SK-N-SH (cell line): ENCODE results near the gene PSTPIP2. TPM values are rescaled to one million over a fixed set of nuclear protein-coding genes. Genes with fewer than 3 reads are reported as not detected.

Experiments
- CTCF ChIA-PET: fragments of 300-600, 350-600 bp; formaldehyde crosslinking; extraction: SDS; loops from one replicate; lab custom pipeline; 2021; lab: Yijun Ruan, JAX
- POLR2A ChIA-PET: fragments of 350-600 bp; sonication (Branson Sonifier 250); formaldehyde crosslinking; extraction: SDS; loops from one replicate; lab custom pipeline; 2020; ENCODE audit warnings: antibody characterized with exemption, inconsistent platforms; lab: Yijun Ruan, JAX
- DNase-seq: peaks from one replicate; pipeline ENCODE4 v3.0.0; 2012
- H2AFZ ChIP-seq: fragments of 200-600 bp; sonication (generic); 2 replicates; pipeline ENCODE4 v1.8.1; 2016; ENCODE audit warnings: antibody characterized with exemption, mild to moderate bottlenecking, low read depth
- H3F3A ChIP-seq: fragments of 200-600 bp; sonication (generic); replicated peaks from 2 replicates; pipeline ENCODE3; 2016; ENCODE audit warnings: antibody characterized with exemption, mild to moderate bottlenecking; ENCODE audit not compliant: insufficient read depth
- H3K27ac ChIP-seq, 2 experiments: fragments of 200-500 bp in 1 of 2; fragments of 200-600 bp in 1 of 2; sonication (Bioruptor generic) in 1 of 2; sonication (generic), shearing (Covaris generic) in 1 of 2; 2 replicates each; pipeline versions ENCODE4 v1.5.1 to v1.6.1; 2014 to 2016; ENCODE audit warnings: low read depth in 2 of 2, inconsistent platforms in 1 of 2, low read length in 1 of 2, mild to moderate bottlenecking in 1 of 2, mixed read lengths in 1 of 2
- H3K27me3 ChIP-seq: fragments of 200-600 bp; sonication (generic), shearing (Covaris generic); 2 replicates; pipeline ENCODE4 v1.6.1; 2016; ENCODE audit warnings: mixed run types; ENCODE audit not compliant: insufficient read depth
- H3K36me3 ChIP-seq, 2 experiments: fragments of 200-500 bp in 1 of 2; fragments of 200-600 bp in 1 of 2; sonication (Bioruptor generic) in 1 of 2; sonication (generic) in 1 of 2; replicated peaks in 1 of 2; 2 replicates each; pipeline versions ENCODE3 to v1.5.1; 2014 to 2016; ENCODE audit warnings: low read length in 1 of 2, mild to moderate bottlenecking in 1 of 2; ENCODE audit not compliant: insufficient read depth in 2 of 2, control insufficient read depth in 1 of 2
- H3K4me1 ChIP-seq, 2 experiments: fragments of 200-500 bp in 1 of 2; fragments of 200-600 bp in 1 of 2; sonication (Bioruptor generic) in 1 of 2; sonication (generic), shearing (Covaris generic) in 1 of 2; 2 replicates each; pipeline versions ENCODE4 v1.5.1 to v1.6.1; 2014 to 2016; ENCODE audit warnings: low read depth in 1 of 2, low read length in 1 of 2, mixed run types in 1 of 2; ENCODE audit not compliant: insufficient read depth in 2 of 2, control insufficient read depth in 1 of 2
- H3K4me2 ChIP-seq: fragments of 200-600 bp; sonication (generic), shearing (Covaris generic); 2 replicates; pipeline ENCODE4 v1.6.1; 2017; ENCODE audit warnings: mixed run types
- H3K4me3 ChIP-seq, 2 experiments: fragments of 200-500 bp in 1 of 2; fragments of 200-600 bp in 1 of 2; sonication (Bioruptor generic) in 1 of 2; sonication (generic), shearing (Covaris generic) in 1 of 2; 2 replicates each; pipeline versions ENCODE4 v1.5.1 to v1.8.1; 2014 to 2016; ENCODE audit warnings: low read depth in 2 of 2, inconsistent platforms in 1 of 2, low read length in 1 of 2, mild to moderate bottlenecking in 1 of 2, mixed read lengths in 1 of 2, moderate library complexity in 1 of 2
- H3K79me2 ChIP-seq: fragments of 200-600 bp; sonication (generic); 2 replicates; pipeline ENCODE4 v1.8.1; 2017; ENCODE audit warnings: mild to moderate bottlenecking; ENCODE audit not compliant: insufficient read depth
- H3K9ac ChIP-seq: fragments of 200-600 bp; sonication (generic); 2 replicates; pipeline ENCODE4 v1.6.1; 2017; ENCODE audit warnings: mixed run types
- H3K9me2 ChIP-seq: fragments of 200-600 bp; sonication (generic); 2 replicates; pipeline ENCODE4 v1.6.1; 2017; ENCODE audit warnings: mixed run types
- H3K9me3 ChIP-seq: fragments of 200-600 bp; sonication (generic); 2 replicates; pipeline ENCODE4 v1.6.1; 2017; ENCODE audit warnings: mixed run types, mild to moderate bottlenecking, moderate library complexity
- H4K20me1 ChIP-seq: fragments of 200-600 bp; sonication (generic); 2 replicates; pipeline ENCODE4 v1.6.1; 2017; ENCODE audit warnings: mild to moderate bottlenecking, mixed run types; ENCODE audit not compliant: insufficient read depth
- ELF1 ChIP-seq: IDR thresholded peaks from 2 replicates; pipeline ENCODE4 v1.4.0; 2012
- EP300 ChIP-seq, 2 experiments: IDR thresholded peaks; 2 replicates each; pipeline versions ENCODE4 v1.4.0 to v1.6.1; 2012; ENCODE audit warnings: borderline replicate concordance in 1 of 2, low read depth in 1 of 2, low read length in 1 of 2
- EZH2phosphoT487 ChIP-seq: fragments of 200-600 bp; sonication (generic); IDR thresholded peaks from 2 replicates; pipeline ENCODE4 v1.6.1; 2017; ENCODE audit warnings: low read depth, mixed run types, mild to moderate bottlenecking, antibody characterized with exemption, moderate library complexity, borderline replicate concordance
- FOSL2 ChIP-seq: IDR thresholded peaks from 2 replicates; pipeline ENCODE4 v1.4.0; 2012; ENCODE audit warnings: low read depth, mild to moderate bottlenecking, moderate library complexity, borderline replicate concordance
- FOXM1 ChIP-seq: IDR thresholded peaks from 2 replicates; pipeline ENCODE4 v1.4.0; 2012; ENCODE audit warnings: low read depth, mild to moderate bottlenecking
- GATA2 ChIP-seq: sonication (generic); formaldehyde crosslinking; IDR thresholded peaks from 2 replicates; pipeline ENCODE4 v1.5.0; 2020; ENCODE audit warnings: mild to moderate bottlenecking, missing genetic modification reagents
- JUND ChIP-seq: IDR thresholded peaks from 2 replicates; pipeline ENCODE4 v1.4.0; 2012
- MEF2A ChIP-seq: IDR thresholded peaks from 2 replicates; pipeline ENCODE4 v1.4.0; 2012; ENCODE audit warnings: low read depth, borderline replicate concordance
- NFIC ChIP-seq: IDR thresholded peaks from 2 replicates; pipeline ENCODE4 v1.4.0; 2012; ENCODE audit warnings: borderline replicate concordance
- POLR2AphosphoS5 ChIP-seq: IDR thresholded peaks from 2 replicates; pipeline ENCODE4 v1.6.1; 2012; ENCODE audit warnings: low read depth, low read length
- RAD21 ChIP-seq: IDR thresholded peaks from 2 replicates; pipeline ENCODE4 v1.6.1; 2012; ENCODE audit warnings: mild to moderate bottlenecking, low read length
- RXRA ChIP-seq: IDR thresholded peaks from 2 replicates; pipeline ENCODE4 v1.4.0; 2012; ENCODE audit warnings: low read depth, mild to moderate bottlenecking, borderline replicate concordance
- SIN3A ChIP-seq: IDR thresholded peaks from 2 replicates; pipeline ENCODE4 v1.6.1; 2012; ENCODE audit warnings: low read depth, mild to moderate bottlenecking, low read length, moderate library complexity, borderline replicate concordance
- TEAD4 ChIP-seq: IDR thresholded peaks from 2 replicates; pipeline ENCODE4 v1.4.0; 2012; ENCODE audit warnings: mild to moderate bottlenecking, borderline replicate concordance; ENCODE audit not compliant: insufficient read depth
- WGBS: methylation state at CpG from one replicate; pipeline ENCODE4 v1.1.6; 2017; ENCODE audit warnings: low lambda C conversion rate; 5-methylcytosine and 5-hydroxymethylcytosine counted together
- polyA plus RNA-seq, 3 experiments: library from polyadenylated mRNA; depleted of rRNA; stranded (reverse); fragments of >200 nt; gene quantifications; 2 replicates each; pipeline ENCODE4 v1.2.3, GENCODE V29; 2012
- small RNA-seq, 7 experiments: library from RNA; depleted of rRNA; stranded (forward); fragments of <200 nt; gene quantifications; one replicate each; pipeline ENCODE3, GENCODE V24; 2012
- TF ChIP-seq, protein P1 (sequence below): IDR thresholded peaks from 2 replicates; pipeline ENCODE4 v1.4.0; 2012; ENCODE audit warnings: low read depth, borderline replicate concordance
- TF ChIP-seq, protein P2 (sequence below): IDR thresholded peaks from 2 replicates; pipeline ENCODE4 v1.4.0; 2012; ENCODE audit warnings: low read depth, borderline replicate concordance
- TF ChIP-seq, protein P3 (sequence below): IDR thresholded peaks from 2 replicates; pipeline ENCODE4; 2012
- TF ChIP-seq, protein P4 (sequence below): fragments of 150-350 bp; IDR thresholded peaks from 2 replicates; pipeline ENCODE4 v1.6.1; 2016; ENCODE audit warnings: mild to moderate bottlenecking, low read depth, low read length

Gene PSTPIP2
- polyA plus RNA-seq, 1 of the 3 experiments (the other 2 are of a cell fraction) = 9.5 TPM

DNA sequence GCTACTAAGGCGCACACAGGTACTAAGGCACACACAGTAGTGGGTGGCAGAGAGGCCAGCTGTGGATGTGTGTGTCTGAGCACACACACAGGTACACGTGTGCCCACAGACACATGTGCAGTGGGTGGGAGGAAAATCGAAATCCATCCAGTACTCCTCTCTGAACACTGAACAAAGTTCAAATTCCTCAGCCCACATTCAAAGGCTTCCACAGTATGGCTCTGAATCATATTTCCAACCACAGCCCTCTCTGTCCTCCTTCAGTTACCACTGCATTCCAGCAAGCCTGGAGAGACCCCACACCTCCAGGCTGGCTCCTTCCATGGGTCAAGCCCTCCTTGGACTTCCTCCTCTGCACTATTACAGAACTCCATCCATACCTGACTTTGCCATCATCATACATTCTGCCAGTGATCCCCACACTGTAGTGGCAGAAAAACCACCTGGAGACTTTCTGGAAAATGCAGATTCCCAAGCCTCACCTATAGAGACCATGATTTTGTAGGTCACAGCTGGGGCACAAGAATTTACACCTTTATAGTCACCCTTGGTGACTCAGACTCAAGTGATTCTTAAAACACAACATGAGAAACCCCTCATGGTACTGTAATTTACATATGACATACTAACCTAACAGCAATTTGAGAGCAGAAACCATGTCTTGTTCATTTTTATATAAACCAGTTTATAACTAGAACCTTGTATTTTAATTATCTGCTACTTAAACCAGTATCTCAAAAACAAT is 136.3 kb downstream of the PSTPIP2 start:
- H2AFZ ChIP-seq = no peak overlapping the region
- CTCF ChIA-PET = no interaction called here
- H3K9me2 ChIP-seq = no peaks in the 10 kb centered on the region
- POLR2A ChIA-PET = no interaction called here
- H3K27me3 ChIP-seq = no peaks in the 10 kb centered on the region
- H3K4me3 ChIP-seq = no peak overlapping the region
- H3K27ac ChIP-seq = no peak overlapping the region; a peak in 1 of 4 replicates
- no peak overlapping the region for H3K9ac ChIP-seq
- H3K9me3 ChIP-seq = no peaks in the 10 kb centered on the region
- 94% methylated on average over 2 of the region's 3 CpGs for WGBS
- H3K79me2 ChIP-seq = peaks cover 18% of the 10 kb centered on the region; the same call in 1 of the 2 replicates
- peaks cover 5% of the 10 kb centered on the region for H3F3A ChIP-seq
- H3K4me2 ChIP-seq = no peak overlapping the region
- no peak for DNase-seq
- TF ChIP-seq GATA2 (CRISPR knock-in tag) (no peak), MEF2A (no peak), RXRA (no peak), ELF1 (no peak), FOXM1 (no peak), FOSL2 (no peak), RAD21 (no peak), EP300 (IDR thresholded peaks at IDR 0.05; ENCODE audit: borderline replicate concordance in 1 of 2, low read depth in 1 of 2, low read length in 1 of 2) (no peak), SIN3A (no peak), EZH2phosphoT487 (no peak), TEAD4 (no peak), NFIC (no peak), POLR2AphosphoS5 (no peak), JUND (no peak)
- TF ChIP-seq, protein P1, sequence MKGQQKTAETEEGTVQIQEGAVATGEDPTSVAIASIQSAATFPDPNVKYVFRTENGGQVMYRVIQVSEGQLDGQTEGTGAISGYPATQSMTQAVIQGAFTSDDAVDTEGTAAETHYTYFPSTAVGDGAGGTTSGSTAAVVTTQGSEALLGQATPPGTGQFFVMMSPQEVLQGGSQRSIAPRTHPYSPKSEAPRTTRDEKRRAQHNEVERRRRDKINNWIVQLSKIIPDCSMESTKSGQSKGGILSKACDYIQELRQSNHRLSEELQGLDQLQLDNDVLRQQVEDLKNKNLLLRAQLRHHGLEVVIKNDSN = no peak
- TF ChIP-seq, protein P2, sequence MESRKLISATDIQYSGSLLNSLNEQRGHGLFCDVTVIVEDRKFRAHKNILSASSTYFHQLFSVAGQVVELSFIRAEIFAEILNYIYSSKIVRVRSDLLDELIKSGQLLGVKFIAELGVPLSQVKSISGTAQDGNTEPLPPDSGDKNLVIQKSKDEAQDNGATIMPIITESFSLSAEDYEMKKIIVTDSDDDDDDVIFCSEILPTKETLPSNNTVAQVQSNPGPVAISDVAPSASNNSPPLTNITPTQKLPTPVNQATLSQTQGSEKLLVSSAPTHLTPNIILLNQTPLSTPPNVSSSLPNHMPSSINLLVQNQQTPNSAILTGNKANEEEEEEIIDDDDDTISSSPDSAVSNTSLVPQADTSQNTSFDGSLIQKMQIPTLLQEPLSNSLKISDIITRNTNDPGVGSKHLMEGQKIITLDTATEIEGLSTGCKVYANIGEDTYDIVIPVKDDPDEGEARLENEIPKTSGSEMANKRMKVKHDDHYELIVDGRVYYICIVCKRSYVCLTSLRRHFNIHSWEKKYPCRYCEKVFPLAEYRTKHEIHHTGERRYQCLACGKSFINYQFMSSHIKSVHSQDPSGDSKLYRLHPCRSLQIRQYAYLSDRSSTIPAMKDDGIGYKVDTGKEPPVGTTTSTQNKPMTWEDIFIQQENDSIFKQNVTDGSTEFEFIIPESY = no peak
- TF ChIP-seq, protein P3, sequence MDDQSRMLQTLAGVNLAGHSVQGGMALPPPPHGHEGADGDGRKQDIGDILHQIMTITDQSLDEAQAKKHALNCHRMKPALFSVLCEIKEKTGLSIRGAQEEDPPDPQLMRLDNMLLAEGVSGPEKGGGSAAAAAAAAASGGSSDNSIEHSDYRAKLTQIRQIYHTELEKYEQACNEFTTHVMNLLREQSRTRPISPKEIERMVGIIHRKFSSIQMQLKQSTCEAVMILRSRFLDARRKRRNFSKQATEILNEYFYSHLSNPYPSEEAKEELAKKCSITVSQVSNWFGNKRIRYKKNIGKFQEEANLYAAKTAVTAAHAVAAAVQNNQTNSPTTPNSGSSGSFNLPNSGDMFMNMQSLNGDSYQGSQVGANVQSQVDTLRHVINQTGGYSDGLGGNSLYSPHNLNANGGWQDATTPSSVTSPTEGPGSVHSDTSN = no peak
- TF ChIP-seq, protein P4, sequence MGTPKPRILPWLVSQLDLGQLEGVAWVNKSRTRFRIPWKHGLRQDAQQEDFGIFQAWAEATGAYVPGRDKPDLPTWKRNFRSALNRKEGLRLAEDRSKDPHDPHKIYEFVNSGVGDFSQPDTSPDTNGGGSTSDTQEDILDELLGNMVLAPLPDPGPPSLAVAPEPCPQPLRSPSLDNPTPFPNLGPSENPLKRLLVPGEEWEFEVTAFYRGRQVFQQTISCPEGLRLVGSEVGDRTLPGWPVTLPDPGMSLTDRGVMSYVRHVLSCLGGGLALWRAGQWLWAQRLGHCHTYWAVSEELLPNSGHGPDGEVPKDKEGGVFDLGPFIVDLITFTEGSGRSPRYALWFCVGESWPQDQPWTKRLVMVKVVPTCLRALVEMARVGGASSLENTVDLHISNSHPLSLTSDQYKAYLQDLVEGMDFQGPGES = no peak
- no peaks in the 10 kb centered on the region for H4K20me1 ChIP-seq
- H3K36me3 ChIP-seq = peaks cover 49 to 68% of the 10 kb centered on the region in 2 experiments
- no peaks in the 10 kb centered on the region for H3K4me1 ChIP-seq

Small RNAs within 50 kb of the gene (small RNA-seq; reads per million reads assigned to genes)
- 0 reads per million in 7 experiments for gene RN7SKP26
- 0 to 0.10 (median 0) reads per million in 7 experiments for gene RNU6-1278P
- gene RNY4P37 = 0 reads per million in 7 experiments

Other genes with a start within 250 kb of the PSTPIP2 start
- gene SIGLEC15, start 246.6 kb downstream of the PSTPIP2 start, polyA plus RNA-seq (2012; rRNA removed) = 0.10 and 0.19 TPM in 2 replicates
- gene EPG5, start 104.9 kb downstream of the PSTPIP2 start, polyA plus RNA-seq (2012; rRNA removed) = 13.6 and 18.9 TPM in 2 replicates
- 610 and 676 TPM in 2 replicates for gene ATP5F1A, start 26.0 kb upstream of the PSTPIP2 start, polyA plus RNA-seq (2012; rRNA removed)
- gene HAUS1, start 32.1 kb upstream of the PSTPIP2 start, polyA plus RNA-seq (2012; rRNA removed) = 40.9 and 55.2 TPM in 2 replicates